HepG2 (cell line): Measurements from ENCODE around the gene ZNHIT6. TPM values are rescaled to one million over a fixed set of nuclear protein-coding genes. Genes with fewer than 3 reads are reported as not detected.
A peak's percentile ranks its signal among the peaks of the same experiment; 100 is the strongest.

Experiments used
- ATF6 ChIP-seq: sonication (generic); formaldehyde crosslinking; conservative IDR thresholded peaks from 2 replicates; pipeline ENCODE4 v1.4.0; 2020; ENCODE audit warnings: missing genetic modification reagents
- E2F1 ChIP-seq: sonication (generic); formaldehyde crosslinking; IDR thresholded peaks from 2 replicates; pipeline ENCODE4 v1.5.0; 2020; ENCODE audit warnings: missing genetic modification reagents
- HOXA5 ChIP-seq: sonication (generic); formaldehyde crosslinking; IDR thresholded peaks from 2 replicates; pipeline ENCODE4 v1.4.0; 2020; ENCODE audit warnings: missing genetic modification reagents
- JUNB ChIP-seq: sonication (generic); formaldehyde crosslinking; IDR thresholded peaks from 2 replicates; pipeline ENCODE4 v1.8.0; 2022; ENCODE audit warnings: missing genetic modification reagents, mild to moderate bottlenecking, borderline replicate concordance
- MAF1 ChIP-seq: sonication (generic); formaldehyde crosslinking; IDR thresholded peaks from 2 replicates; pipeline ENCODE4 v1.5.0; 2020; ENCODE audit warnings: missing genetic modification reagents, borderline replicate concordance
- MXD3 ChIP-seq: IDR thresholded peaks from 2 replicates; pipeline ENCODE4 v1.6.1; 2016; ENCODE audit warnings: mild to moderate bottlenecking, missing biosample characterization, missing genetic modification reagents
- RNF2 ChIP-seq: fragments of 450-650 bp; conservative IDR thresholded peaks from 2 replicates; pipeline ENCODE4 v1.6.1; 2016; ENCODE audit warnings: low read depth
- TEAD2 ChIP-seq: sonication (generic); formaldehyde crosslinking; IDR thresholded peaks from 2 replicates; pipeline ENCODE4 v1.9.0; 2021; ENCODE audit warnings: missing genetic modification reagents
- ZBTB39 ChIP-seq: sonication (generic); formaldehyde crosslinking; IDR thresholded peaks from 2 replicates; pipeline ENCODE4 v1.5.0; 2020; ENCODE audit warnings: missing genetic modification reagents
- ZNF205 ChIP-seq: IDR thresholded peaks from 2 replicates; pipeline ENCODE4 v1.6.1; 2018; ENCODE audit warnings: missing biosample characterization, missing genetic modification reagents
- ZNF318 ChIP-seq: sonication (generic); formaldehyde crosslinking; IDR thresholded peaks from 2 replicates; pipeline ENCODE4 v1.4.0; 2020; ENCODE audit warnings: mild to moderate bottlenecking, missing genetic modification reagents
- ZNF382 ChIP-seq: sonication (generic); formaldehyde crosslinking; IDR thresholded peaks from 2 replicates; pipeline ENCODE4 v1.5.0; 2020; ENCODE audit warnings: missing genetic modification reagents, mild to moderate bottlenecking, borderline replicate concordance
- ZNF614 ChIP-seq: IDR thresholded peaks from 2 replicates; pipeline ENCODE4 v1.6.1; 2018; ENCODE audit warnings: missing biosample characterization, missing genetic modification reagents, inconsistent platforms, borderline replicate concordance
- ZNF710 ChIP-seq: sonication (generic); formaldehyde crosslinking; IDR thresholded peaks from 2 replicates; pipeline ENCODE4 v1.5.0; 2020; ENCODE audit warnings: mild to moderate bottlenecking, missing genetic modification reagents, borderline replicate concordance
- polyA plus RNA-seq, 8 experiments: library from polyadenylated mRNA; depleted of rRNA in 3 of 8; stranded (reverse) in 7 of 8; unstranded in 1 of 8; fragments of >200 nt; fragmentation: Illumina TruSeq in 4 of 8; extraction: Trizol in 4 of 8; gene quantifications; 2 replicates each; pipeline versions ENCODE4 v1.2.1 to v1.2.3, GENCODE V29; 2011 to 2016; ENCODE audit warnings: low read depth in 4 of 8, missing spikeins in 1 of 8, mixed read lengths in 1 of 8; ENCODE audit not compliant: insufficient read depth in 1 of 8
- total RNA-seq, 5 experiments: library from RNA; depleted of rRNA; stranded (reverse); fragments of >200 nt; fragmentation: Illumina TruSeq; extraction: Trizol; gene quantifications; 2 replicates each; pipeline ENCODE4 v1.2.3, GENCODE V29; 2016; ENCODE audit warnings: low read depth in 1 of 5

The ZNHIT6 gene
- total and polyA plus RNA-seq, 2 of the 13 experiments (the other 11 are each of a cell fraction or from before 2014, with no cell fraction given): 6.0 to 15.2 TPM

- no peak for TF ChIP-seq ZBTB39 (CRISPR knock-in tag)
- TF ChIP-seq E2F1 (CRISPR knock-in tag): no peak
- no peak for TF ChIP-seq RNF2
- TF ChIP-seq ATF6 (CRISPR knock-in tag): no peak
- TF ChIP-seq HOXA5: no peak
- no peak for TF ChIP-seq ZNF205 (CRISPR knock-in tag)
- TF ChIP-seq ZNF382: no peak
- peak; percentile 85 for TF ChIP-seq ZNF614 (CRISPR knock-in tag)
- TF ChIP-seq MXD3 (CRISPR knock-in tag): no peak
- peak; percentile 27; the same call in 1 of the 2 replicates for TF ChIP-seq ZNF710 (CRISPR knock-in tag)
- TF ChIP-seq JUNB (CRISPR knock-in tag): no peak
- no peak for TF ChIP-seq MAF1 (CRISPR knock-in tag)
- no peak for TF ChIP-seq ZNF318
- no peak for TF ChIP-seq TEAD2 (CRISPR knock-in tag)
These were observed 27.1 kb downstream of the ZNHIT6 start (continued) for GRCh38 chr1:85681087-85681486.
